ENCODE data around the gene PRAC2. TPM values are rescaled to one million over a fixed set of nuclear protein-coding genes. Genes with fewer than 3 reads are reported as not detected.

The PRAC2 gene
- total RNA-seq, 1 donor from 2014 or later = not detected

DNA sequence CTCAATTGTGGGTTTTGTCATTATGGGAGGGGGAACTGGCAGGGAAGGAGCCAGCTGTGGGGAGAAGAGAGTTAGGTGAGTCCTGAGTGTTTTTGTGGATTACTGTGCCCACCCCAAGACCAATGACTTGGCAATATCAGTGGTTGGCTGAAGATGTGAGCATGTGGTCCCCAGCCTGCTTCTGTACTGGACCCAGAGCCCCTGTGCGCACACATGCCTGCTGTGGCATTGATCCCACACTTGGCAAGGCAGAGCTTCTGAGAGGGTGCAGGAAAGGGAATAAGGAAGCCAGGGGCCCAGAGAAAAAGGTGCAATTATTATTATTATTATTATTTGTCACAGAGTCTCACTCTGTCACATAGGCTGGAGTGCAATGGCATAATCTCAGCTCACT is 2.0 kb upstream of the PRAC2 start:
- Mint-ChIP-seq H3K27ac (ENCODE audit: unreplicated experiment) (no peak overlapping the region), H3K4me1 (ENCODE audit: low read depth, unreplicated experiment) (peaks cover 3% of the 10 kb centered on the region), H3K27me3 (ENCODE audit: unreplicated experiment) (peaks cover 42% of the 10 kb centered on the region), H3K36me3 (ENCODE audit: unreplicated experiment) (no peaks in the 10 kb centered on the region), H3K9me3 (ENCODE audit: unreplicated experiment) (peaks cover 9% of the 10 kb centered on the region), H3K4me3 (ENCODE audit: unreplicated experiment) (no peak overlapping the region)
- TF ChIP-seq CTCF (IDR thresholded peaks at IDR 0.05; ENCODE audit: partially characterized antibody, unreplicated experiment) = no peak
- no peak for DNase-seq

- peaks cover 54% of the 10 kb centered on the region for H3K27me3 Mint-ChIP-seq (ENCODE audit: unreplicated experiment)
- H3K4me1 Mint-ChIP-seq (ENCODE audit: low read depth, unreplicated experiment) = peaks cover 3% of the 10 kb centered on the region
- no peak within 1 kb of the TSS for H3K27ac Mint-ChIP-seq (ENCODE audit: unreplicated experiment)
- TF ChIP-seq CTCF (IDR thresholded peaks at IDR 0.05; ENCODE audit: partially characterized antibody, unreplicated experiment) = no peak
- H3K4me3 Mint-ChIP-seq (ENCODE audit: unreplicated experiment) = no peak within 1 kb of the TSS
- H3K36me3 Mint-ChIP-seq (ENCODE audit: unreplicated experiment) = peaks cover 3% of the 10 kb centered on the region
- peaks cover 9% of the 10 kb centered on the region for H3K9me3 Mint-ChIP-seq (ENCODE audit: unreplicated experiment)
- no peak for DNase-seq
Measured at GRCh38 chr17:48722201-48722907, 631 bp upstream of the PRAC2 start, which contains the start of gene PRAC1. TSS of gene PRAC1 (minus strand) at chr17:48722518. CDS start at chr17:48722392, 126 bp downstream.

DNA sequence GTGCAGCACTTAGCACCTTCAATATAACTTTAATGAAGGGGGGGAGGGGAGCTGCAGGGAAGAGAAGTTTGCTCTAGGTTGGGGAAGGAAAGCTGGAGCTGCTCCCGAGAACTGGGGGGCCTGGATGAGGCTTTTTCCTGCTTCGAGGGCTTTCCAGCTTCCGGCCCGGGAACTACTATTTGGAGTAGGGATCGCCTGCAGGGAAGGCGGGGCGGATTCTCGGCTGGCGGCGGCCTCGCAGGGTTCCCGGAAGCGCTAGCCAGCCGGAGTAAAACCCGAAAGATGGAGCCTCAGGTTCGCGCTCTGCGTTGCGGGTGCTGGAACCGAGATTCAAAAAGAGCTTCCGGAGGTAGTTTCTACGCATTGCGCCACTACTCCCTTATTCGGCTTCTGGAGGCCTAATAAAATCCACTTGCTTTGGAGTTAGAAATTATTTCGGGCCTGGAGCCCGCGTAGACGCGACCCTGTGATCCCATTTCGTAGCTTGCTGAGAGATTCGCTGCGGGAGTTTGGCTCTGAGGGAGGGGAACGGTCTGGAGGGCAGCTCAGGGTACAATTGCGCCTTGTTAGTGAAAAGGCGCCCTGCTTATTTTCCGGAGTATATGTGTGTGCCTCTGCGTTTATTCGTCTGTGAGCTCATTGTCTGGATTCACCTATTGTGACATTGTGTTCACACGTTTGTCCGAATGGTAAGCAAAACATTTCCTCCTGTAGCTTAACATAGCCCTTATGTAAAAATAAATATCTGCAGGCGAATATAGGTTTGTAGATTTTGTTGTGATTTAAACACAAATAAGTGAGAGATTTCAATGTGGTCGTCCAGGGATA is 652 bp downstream of the PRAC2 start:
- H3K27me3 Mint-ChIP-seq (ENCODE audit: unreplicated experiment) = peaks cover 48% of the 10 kb centered on the region
- TF ChIP-seq CTCF (IDR thresholded peaks at IDR 0.05; ENCODE audit: partially characterized antibody, unreplicated experiment) = no peak
- H3K9me3 Mint-ChIP-seq (ENCODE audit: unreplicated experiment) = peaks cover 2% of the 10 kb centered on the region
- DNase-seq = no peak
- H3K4me3 Mint-ChIP-seq (ENCODE audit: unreplicated experiment) = peak overlapping the region; percentile 32
- H3K36me3 Mint-ChIP-seq (ENCODE audit: unreplicated experiment) = peaks cover 3% of the 10 kb centered on the region
- peaks cover 3% of the 10 kb centered on the region for H3K4me1 Mint-ChIP-seq (ENCODE audit: low read depth, unreplicated experiment)
- H3K27ac Mint-ChIP-seq (ENCODE audit: unreplicated experiment) = no peak overlapping the region

GRCh38 chr17:48724251-48725003 is 1.4 kb downstream of the PRAC2 start:
- Mint-ChIP-seq H3K27me3 (ENCODE audit: unreplicated experiment) (peaks cover 52% of the 10 kb centered on the region), H3K36me3 (ENCODE audit: unreplicated experiment) (peaks cover 3% of the 10 kb centered on the region), H3K4me1 (ENCODE audit: low read depth, unreplicated experiment) (peaks cover 5% of the 10 kb centered on the region), H3K4me3 (ENCODE audit: unreplicated experiment) (peak overlapping the region; percentile 32), H3K9me3 (ENCODE audit: unreplicated experiment) (peaks cover 1% of the 10 kb centered on the region), H3K27ac (ENCODE audit: unreplicated experiment) (no peak overlapping the region)
- TF ChIP-seq CTCF (IDR thresholded peaks at IDR 0.05; ENCODE audit: partially characterized antibody, unreplicated experiment) = peak; percentile 72
- DNase-seq = peak; percentile 92
